K562 (cell line): Measurements from ENCODE around the gene ASZ1.

Source experiments
- CBX8 ChIP-seq: fragments of 200-600 bp; sonication (generic); IDR thresholded peaks from 2 replicates; pipeline ENCODE4 v1.6.1; 2012; ENCODE audit warnings: borderline replicate concordance, mixed run types, low read depth, mild to moderate bottlenecking, moderate library complexity, mixed read lengths, low read length, control low read depth, inconsistent platforms; ENCODE audit not compliant: poor library complexity, severe bottlenecking; ENCODE audit errors: extremely low read depth
- CREB1 ChIP-seq, 2 experiments: sonication (generic) in 1 of 2; formaldehyde crosslinking in 1 of 2; IDR thresholded peaks; 2 replicates each; pipeline versions ENCODE4 v1.6.1 to v1.8.0; 2012 to 2022; ENCODE audit warnings: inconsistent platforms in 1 of 2, mild to moderate bottlenecking in 1 of 2, missing genetic modification reagents in 1 of 2, moderate library complexity in 1 of 2
- CTCF ChIP-seq, 3 experiments: IDR thresholded peaks in 2 of 3; conservative IDR thresholded peaks in 1 of 3; 2 replicates each; pipeline ENCODE4 v1.5.1; 2011 to 2012; ENCODE audit warnings: low read length in 3 of 3, mild to moderate bottlenecking in 3 of 3, control low read depth in 2 of 3, improper control_type of control experiment in 1 of 3, inconsistent platforms in 1 of 3, low read depth in 1 of 3, mixed read lengths in 1 of 3, moderate library complexity in 1 of 3; ENCODE audit not compliant: insufficient read depth in 2 of 3
- MAFK ChIP-seq: IDR thresholded peaks from 2 replicates; pipeline ENCODE4 v1.6.1; 2011; ENCODE audit warnings: low read length, improper control_type of control experiment
- SNRNP70 ChIP-seq: fragments of 200-400 bp; formaldehyde crosslinking; optimal IDR thresholded peaks from 2 replicates; pipeline ENCODE3; 2017; ENCODE audit warnings: low read depth, low read length

GRCh38 chr7:117445206-117445605, 17.9 kb upstream of the ASZ1 start:
- TF ChIP-seq SNRNP70 (no peak), CTCF (IDR thresholded peaks at IDR 0.05 in 2 of 3, conservative IDR thresholded peaks at IDR 0.05 in 1 of 3; ENCODE audit: insufficient read depth in 2 of 3, low read depth in 1 of 3, low read length in 3 of 3) (no peak), CREB1 (IDR thresholded peaks at IDR 0.05) (no peak), CREB1 (CRISPR knock-in tag; IDR thresholded peaks at IDR 0.05) (no peak), CBX8 (no peak), MAFK (no peak)
